Endothelial cell of umbilical vein (primary cell): ENCODE data around the gene BOD1L1.

Experiments used
- CTCF ChIP-seq, 2 donors: IDR thresholded peaks; 1 replicate in 1 of 2; 2 replicates in 1 of 2; pipeline ENCODE4 v1.5.1; 2011; ENCODE audit warnings: low read length in 2 of 2, mild to moderate bottlenecking in 2 of 2, moderate library complexity in 2 of 2, control low read depth in 1 of 2, inconsistent platforms in 1 of 2, low read depth in 1 of 2; ENCODE audit not compliant: insufficient read depth in 1 of 2; ENCODE audit errors: extremely low read depth in 1 of 2
- EZH2 ChIP-seq: IDR thresholded peaks from 2 replicates; pipeline ENCODE4 v1.6.1; 2012; ENCODE audit warnings: borderline replicate concordance, low read depth, mild to moderate bottlenecking, moderate library complexity, low read length, inconsistent platforms; ENCODE audit not compliant: severe bottlenecking
- MAX ChIP-seq: IDR thresholded peaks from 2 replicates; pipeline ENCODE4 v1.6.1; 2011; ENCODE audit not compliant: insufficient read depth, insufficient read length
- POLR2A ChIP-seq: IDR thresholded peaks from 2 replicates; pipeline ENCODE4 v1.6.1; 2012; ENCODE audit warnings: low read depth, mild to moderate bottlenecking, control low read depth, low read length

GRCh38 chr4:13531625-13531998 lies 95.9 kb downstream of the BOD1L1 start:
- no peak for TF ChIP-seq POLR2A
- no peak for TF ChIP-seq EZH2
- no peak for TF ChIP-seq MAX
- no peak for TF ChIP-seq CTCF (IDR thresholded peaks at IDR 0.05; ENCODE audit: extremely low read depth in 1 of 2, insufficient read depth in 1 of 2, low read depth in 1 of 2, low read length in 2 of 2)
